Measurements from ENCODE around the gene SZT2. TPM values are rescaled to one million over a fixed set of nuclear protein-coding genes. Genes with fewer than 3 reads are reported as not detected.

The SZT2 gene
- total and polyA plus RNA-seq, 10 of the 15 experiments (the other 5 are each of a cell fraction or from before 2014, with no cell fraction given) = 1.4 to 38.3 (median 12.7) TPM

GRCh38 chr1:43373066-43373940 is 16.4 kb upstream of the SZT2 start:
- Histone ChIP-seq H3K27me3 (replicated peaks in 1 of 2; ENCODE audit: control insufficient read depth in 2 of 2, insufficient read depth in 2 of 2, low read length in 1 of 2) (no peaks in the 10 kb centered on the region), H4K20me1 (ENCODE audit: control insufficient read depth, insufficient read depth) (no peaks in the 10 kb centered on the region), H3K27ac (ENCODE audit: control insufficient read depth, insufficient read depth) (no peak overlapping the region), H3K36me3 (ENCODE audit: control insufficient read depth in 2 of 2, insufficient read depth in 2 of 2, low read length in 1 of 2) (no peaks in the 10 kb centered on the region; a peak in 1 of 4 replicates), H3K4me3 (no peak overlapping the region), H3K9ac (ENCODE audit: control insufficient read depth, insufficient read depth, low read length) (no peak overlapping the region), H3K79me2 (ENCODE audit: control insufficient read depth, insufficient read depth, low read length) (peaks cover 6% of the 10 kb centered on the region), H3K9me3 (replicated peaks; ENCODE audit: control insufficient read depth, insufficient read depth, low read length) (no peaks in the 10 kb centered on the region), H2AFZ (ENCODE audit: control insufficient read depth, low read depth, low read length) (no peak overlapping the region), H3K4me2 (ENCODE audit: control insufficient read depth, insufficient read depth) (no peak overlapping the region), H3K4me1 (ENCODE audit: control insufficient read depth, insufficient read depth, low read length) (peaks cover 3% of the 10 kb centered on the region; the same call in 1 of the 2 replicates)
- ChIA-PET RAD21 (ENCODE audit: unreplicated experiment) (interaction anchor here (1.6 kb wide), 1 partner anchor 135 kb away, joined by 3 read pairs; no protein-coding TSS in a partner anchor), POLR2A (interaction anchor here (1.4 kb wide), 1 partner anchor 16 kb away, joined by 3 read pairs; no protein-coding TSS in a partner anchor), SMC1A (ENCODE audit: uncharacterized antibody, unreplicated experiment) (interaction anchor here (1.0 to 1.6 kb wide), 2 partner anchors 41 to 134 kb away, joined by 3 to 5 read pairs; no protein-coding TSS in a partner anchor), CTCF (interaction anchor here (1.3 kb wide), 1 partner anchor 41 kb away, joined by 4 read pairs; no protein-coding TSS in a partner anchor)
- intact Hi-C loops (cut with micrococcal nuclease; ENCODE audit: unreplicated experiment) (no loop called here), in situ Hi-C loops (cut with MboI) (no loop called here)
- no peak for DNase-seq (ENCODE audit: low read depth, low spot score)
- no peak for ATAC-seq
- 86% methylated on average over 4 of the region's 4 CpGs for WGBS (ENCODE audit: insufficient coverage, insufficient replicate concordance, low lambda C conversion rate, missing lambda C conversion rate)
- TF ChIP-seq KLF5 (IDR thresholded peaks at IDR 0.05; ENCODE audit: partially characterized antibody) (no peak), NBN (IDR thresholded peaks at IDR 0.05) (no peak), SREBF1 (IDR thresholded peaks at IDR 0.05; ENCODE audit: low read length) (no peak), EP300 (IDR thresholded peaks at IDR 0.05; ENCODE audit: borderline replicate concordance in 1 of 2, control insufficient read depth in 1 of 2, low read depth in 2 of 2, low read length in 2 of 2) (no peak), SMAD1 (IDR thresholded peaks at IDR 0.05; ENCODE audit: low read depth, partially characterized antibody) (no peak), ESRRA (IDR thresholded peaks at IDR 0.05; ENCODE audit: low read length) (no peak), HCFC1 (IDR thresholded peaks at IDR 0.05; ENCODE audit: low read length) (no peak), YBX1 (IDR thresholded peaks at IDR 0.05) (no peak), HDAC2 (IDR thresholded peaks at IDR 0.05) (no peak), RAD51 (IDR thresholded peaks at IDR 0.05) (no peak), EZH2 (IDR thresholded peaks at IDR 0.05; ENCODE audit: borderline replicate concordance, control insufficient read depth, low read depth, low read length) (no peak), MXI1 (IDR thresholded peaks at IDR 0.05; ENCODE audit: low read depth, low read length) (no peak), ATF7 (IDR thresholded peaks at IDR 0.05; ENCODE audit: low read depth) (no peak)
- BruUV-seq (replicated peaks) = no TSS peak
- FAIRE-seq = no peak

Measured in GM12878 (cell line).